COLO668 (cell line): Measurements from ENCODE around the gene ITGA3.
"Not testable (repeated sequence)": the region's sequence is repeated elsewhere in the genome, so short reads cannot be mapped to it uniquely, and the experiment has no call there.

ENCODE experiments used
- DNase-seq: peaks from one replicate; lab custom pipeline; 2025; ENCODE audit not compliant: unreplicated experiment; lab: John Stamatoyannopoulos, UW

Gene ITGA3

GRCh38 chr17:50034498-50035364, 21.2 kb upstream of the ITGA3 start:
- DNase-seq, result no peak

GRCh38 chr17:50035421-50035879, 20.5 kb upstream of the ITGA3 start:
- no peak for DNase-seq

GRCh38 chr17:50035945-50036344, 20.0 kb upstream of the ITGA3 start:
- DNase-seq, result no peak

GRCh38 chr17:50036455-50037261, 19.3 kb upstream of the ITGA3 start:
- no peak for DNase-seq

GRCh38 chr17:50037321-50038107, 18.4 kb upstream of the ITGA3 start:
- DNase-seq, result no peak

- DNase-seq, result no peak
Observed at GRCh38 chr17:50039058-50039457, 16.9 kb upstream of the ITGA3 start.

GRCh38 chr17:50040496-50040895, 15.4 kb upstream of the ITGA3 start:
- DNase-seq, result not testable (repeated sequence)

- no peak for DNase-seq
Observed at GRCh38 chr17:50042211-50042610, 13.7 kb upstream of the ITGA3 start.

GRCh38 chr17:50043290-50044148, 12.4 kb upstream of the ITGA3 start:
- no peak for DNase-seq

GRCh38 chr17:50044483-50044882, 11.4 kb upstream of the ITGA3 start:
- DNase-seq, result no peak

- DNase-seq, result no peak
Observed at GRCh38 chr17:50045154-50045553, 10.8 kb upstream of the ITGA3 start.

GRCh38 chr17:50046179-50046578, 9.7 kb upstream of the ITGA3 start:
- DNase-seq, result no peak

GRCh38 chr17:50046667-50047066, 9.2 kb upstream of the ITGA3 start:
- no peak for DNase-seq

GRCh38 chr17:50047083-50047482, 8.8 kb upstream of the ITGA3 start:
- no peak for DNase-seq

GRCh38 chr17:50047488-50048126, 8.3 kb upstream of the ITGA3 start:
- DNase-seq, result no peak

- DNase-seq, result no peak
Observed at GRCh38 chr17:50048146-50048720, 7.7 kb upstream of the ITGA3 start.

- no peak for DNase-seq
Observed at GRCh38 chr17:50048988-50049387, 6.9 kb upstream of the ITGA3 start.

GRCh38 chr17:50049636-50050035, 6.3 kb upstream of the ITGA3 start:
- DNase-seq, result no peak

- DNase-seq, result no peak
Observed at GRCh38 chr17:50050431-50051032, 5.4 kb upstream of the ITGA3 start.
